MCF 10A (cell line): Measurements from ENCODE around the gene HBG1. TPM values are rescaled to one million over a fixed set of nuclear protein-coding genes. Genes with fewer than 3 reads are reported as not detected.

Experiments
- BruUV-seq: library from RNA; stranded (reverse); fragments of 400-500 nt; replicated peaks from 2 replicates; lab custom pipeline; 2021; lab: Mats Ljungman, UMichigan
- CTCF ChIA-PET: fragments of 300-600 bp; sonication (Branson Sonifier 250); formaldehyde crosslinking; extraction: SDS; loops from one replicate; lab custom pipeline; 2021; ENCODE audit warnings: antibody characterized with exemption, inconsistent platforms; lab: Yijun Ruan, JAX
- POLR2A ChIA-PET: fragments of 300-600, 350-650 bp; sonication (Branson Sonifier 250); formaldehyde crosslinking; extraction: SDS; loops from one replicate; lab custom pipeline; 2020; ENCODE audit warnings: antibody characterized with exemption, inconsistent platforms; lab: Yijun Ruan, JAX
- DNase-seq: peaks from one replicate; pipeline ENCODE4 v3.0.0-alpha.2; 2018; ENCODE audit not compliant: unreplicated experiment
- H3K27ac Mint-ChIP-seq: one replicate; pipeline ENCODE4 v1.8.0; 2022; ENCODE audit warnings: mild to moderate bottlenecking, low read depth, mixed read lengths; ENCODE audit not compliant: unreplicated experiment
- H3K27me3 Mint-ChIP-seq: one replicate; pipeline ENCODE4 v1.8.0; 2022; ENCODE audit warnings: mixed read lengths; ENCODE audit not compliant: insufficient read depth, unreplicated experiment
- H3K36me3 Mint-ChIP-seq: one replicate; pipeline ENCODE4 v1.8.0; 2022; ENCODE audit warnings: mild to moderate bottlenecking, moderate library complexity, mixed read lengths; ENCODE audit not compliant: insufficient read depth, unreplicated experiment
- H3K4me1 Mint-ChIP-seq: one replicate; pipeline ENCODE4 v1.8.0; 2022; ENCODE audit warnings: mixed read lengths; ENCODE audit not compliant: insufficient read depth, unreplicated experiment
- H3K4me3 Mint-ChIP-seq: one replicate; pipeline ENCODE4 v1.8.0; 2022; ENCODE audit warnings: mild to moderate bottlenecking, moderate library complexity, mixed read lengths; ENCODE audit not compliant: unreplicated experiment
- H3K9me3 Mint-ChIP-seq: one replicate; pipeline ENCODE4 v1.8.0; 2022; ENCODE audit warnings: mixed read lengths; ENCODE audit not compliant: unreplicated experiment
- CTCF ChIP-seq: fragments of 200-600 bp; IDR thresholded peaks from one replicate; pipeline ENCODE4 v1.8.0; 2022; ENCODE audit warnings: antibody characterized with exemption, mild to moderate bottlenecking; ENCODE audit not compliant: unreplicated experiment
- intact Hi-C: fragments of 100-400 bp; cut with micrococcal nuclease; formaldehyde crosslinking; loops from 2 replicates; pipeline ENCODE4 v1.14.1; 2022
- total RNA-seq: library from RNA; stranded (reverse); gene quantifications from 2 replicates; pipeline ENCODE4 v1.2.3, GENCODE V29; 2022

The HBG1 gene
- total RNA-seq, 1 experiment from 2014 or later, result not detected

- H3K27me3 Mint-ChIP-seq, result peaks cover 42% of the 10 kb centered on the region
- ChIA-PET POLR2A (no interaction called here), CTCF (interaction anchor here (0.6 to 0.9 kb wide), 2 partner anchors 92 to 1513 kb away, joined by 3 read pairs; no protein-coding TSS in a partner anchor)
- DNase-seq, result no peak
- no peak for TF ChIP-seq CTCF
- H3K4me1 Mint-ChIP-seq, result no peaks in the 10 kb centered on the region
- no peaks in the 10 kb centered on the region for H3K36me3 Mint-ChIP-seq
- no peak overlapping the region for H3K27ac Mint-ChIP-seq
- H3K9me3 Mint-ChIP-seq, result peaks cover 2% of the 10 kb centered on the region
- H3K4me3 Mint-ChIP-seq, result no peak overlapping the region
- intact Hi-C loops, result no loop called here
- BruUV-seq, result no TSS peak
Measured at GRCh38 chr11:5198285-5198684, 51.4 kb downstream of the HBG1 start.

Other genes starting within 250 kb of the HBG1 start
- not detected in 2 replicates for gene OR52J3, start 203.3 kb downstream of the HBG1 start, total RNA-seq
- gene OR52E2, start 190.2 kb downstream of the HBG1 start, total RNA-seq, result not detected in 2 replicates
- not detected in 2 replicates for gene OR52E1, start 180.3 kb downstream of the HBG1 start, total RNA-seq
- gene OR52A5, start 111.5 kb downstream of the HBG1 start, total RNA-seq, result not detected in 2 replicates
- not detected in 2 replicates for gene OR52A1, start 95.1 kb downstream of the HBG1 start, total RNA-seq
- not detected in 2 replicates for gene OR51V1, start 49.2 kb downstream of the HBG1 start, total RNA-seq
- not detected in 2 replicates for gene HBB, start 22.8 kb downstream of the HBG1 start, total RNA-seq
- gene HBD, start 15.4 kb downstream of the HBG1 start, total RNA-seq, result not detected in 2 replicates
- not detected in 2 replicates for gene HBG2, start 4.9 kb upstream of the HBG1 start, total RNA-seq
- gene HBE1, start 20.1 kb upstream of the HBG1 start, total RNA-seq, result not detected in 2 replicates
- gene OR51B4, start 52.1 kb upstream of the HBG1 start, total RNA-seq, result not detected in 2 replicates
- not detected in 2 replicates for gene OR51B2, start 74.4 kb upstream of the HBG1 start, total RNA-seq
- gene OR51B5, start 93.7 kb upstream of the HBG1 start, total RNA-seq, result not detected in 2 replicates
- not detected in 2 replicates for gene OR51B6, start 101.7 kb upstream of the HBG1 start, total RNA-seq
- gene OR51M1, start 134.0 kb upstream of the HBG1 start, total RNA-seq, result not detected in 2 replicates
- not detected in 2 replicates for gene OR51Q1, start 172.3 kb upstream of the HBG1 start, total RNA-seq
- gene OR51I1, start 191.7 kb upstream of the HBG1 start, total RNA-seq, result not detected in 2 replicates
- not detected in 2 replicates for gene OR51I2, start 199.5 kb upstream of the HBG1 start, total RNA-seq
- gene OR52D1, start 238.8 kb upstream of the HBG1 start, total RNA-seq, result not detected in 2 replicates